ENCODE data around the gene STRBP. TPM values are rescaled to one million over a fixed set of nuclear protein-coding genes. Genes with fewer than 3 reads are reported as not detected.

Gene STRBP
- total RNA-seq, 1 donor from 2014 or later, result 11.7 TPM

- Mint-ChIP-seq H3K36me3 (ENCODE audit: low read depth) (peaks cover 2% of the 10 kb centered on the region), H3K4me1 (ENCODE audit: low read depth) (no peaks in the 10 kb centered on the region), H3K9me3 (ENCODE audit: low read depth) (no peaks in the 10 kb centered on the region), H3K27me3 (ENCODE audit: low read depth) (no peaks in the 10 kb centered on the region), H3K4me3 (ENCODE audit: unreplicated experiment) (no peak overlapping the region), H3K27ac (ENCODE audit: unreplicated experiment) (no peak overlapping the region)
- no peak for TF ChIP-seq CTCF (IDR thresholded peaks at IDR 0.05)
- DNase-seq (ENCODE audit: low spot score), result no peak
These were observed 102.6 kb downstream of the STRBP start for GRCh38 chr9:123165813-123166212.

GRCh38 chr9:123164285-123164684 is 104.1 kb downstream of the STRBP start:
- no peaks in the 10 kb centered on the region for H3K27me3 Mint-ChIP-seq (ENCODE audit: low read depth)
- no peak overlapping the region for H3K27ac Mint-ChIP-seq (ENCODE audit: unreplicated experiment)
- H3K4me1 Mint-ChIP-seq (ENCODE audit: low read depth), result no peaks in the 10 kb centered on the region
- H3K4me3 Mint-ChIP-seq (ENCODE audit: unreplicated experiment), result no peak overlapping the region
- TF ChIP-seq CTCF (IDR thresholded peaks at IDR 0.05), result no peak
- peaks cover 2% of the 10 kb centered on the region for H3K36me3 Mint-ChIP-seq (ENCODE audit: low read depth)
- no peak for DNase-seq (ENCODE audit: low spot score)
- H3K9me3 Mint-ChIP-seq (ENCODE audit: low read depth), result no peaks in the 10 kb centered on the region

GRCh38 chr9:123162791-123163345 is 105.5 kb downstream of the STRBP start:
- Mint-ChIP-seq H3K27me3 (ENCODE audit: low read depth) (no peaks in the 10 kb centered on the region), H3K36me3 (ENCODE audit: low read depth) (peaks cover 2% of the 10 kb centered on the region), H3K4me3 (ENCODE audit: unreplicated experiment) (no peak overlapping the region), H3K9me3 (ENCODE audit: low read depth) (no peaks in the 10 kb centered on the region), H3K4me1 (ENCODE audit: low read depth) (no peaks in the 10 kb centered on the region), H3K27ac (ENCODE audit: unreplicated experiment) (no peak overlapping the region)
- no peak for TF ChIP-seq CTCF (IDR thresholded peaks at IDR 0.05)
- no peak for DNase-seq (ENCODE audit: low spot score)

- Mint-ChIP-seq H3K4me1 (ENCODE audit: low read depth) (peaks cover 2% of the 10 kb centered on the region), H3K27ac (ENCODE audit: unreplicated experiment) (no peak overlapping the region), H3K27me3 (ENCODE audit: low read depth) (no peaks in the 10 kb centered on the region), H3K9me3 (ENCODE audit: low read depth) (no peaks in the 10 kb centered on the region), H3K36me3 (ENCODE audit: low read depth) (peaks cover 3% of the 10 kb centered on the region), H3K4me3 (ENCODE audit: unreplicated experiment) (no peak overlapping the region)
- DNase-seq (ENCODE audit: low spot score), result no peak
- no peak for TF ChIP-seq CTCF (IDR thresholded peaks at IDR 0.05)
These were observed 106.0 kb downstream of the STRBP start for GRCh38 chr9:123162360-123162759.

- peaks cover 5% of the 10 kb centered on the region for H3K4me1 Mint-ChIP-seq (ENCODE audit: low read depth)
- no peak overlapping the region for H3K27ac Mint-ChIP-seq (ENCODE audit: unreplicated experiment)
- H3K9me3 Mint-ChIP-seq (ENCODE audit: low read depth), result no peaks in the 10 kb centered on the region
- no peaks in the 10 kb centered on the region for H3K27me3 Mint-ChIP-seq (ENCODE audit: low read depth)
- DNase-seq (ENCODE audit: low spot score), result no peak
- H3K4me3 Mint-ChIP-seq (ENCODE audit: unreplicated experiment), result no peak overlapping the region
- H3K36me3 Mint-ChIP-seq (ENCODE audit: low read depth), result peaks cover 4% of the 10 kb centered on the region
- no peak for TF ChIP-seq CTCF (IDR thresholded peaks at IDR 0.05)
These were observed 111.2 kb downstream of the STRBP start for GRCh38 chr9:123157221-123157620.
